ENCODE data around the gene GAREM1. TPM values are rescaled to one million over a fixed set of nuclear protein-coding genes. Genes with fewer than 3 reads are reported as not detected.
A peak's percentile ranks its signal among the peaks of the same experiment; 100 is the strongest.

GAREM1 gene
- total and polyA plus RNA-seq, 4 donors: 3.0 to 13.7 (median 8.5) TPM

GRCh38 chr18:32482117-32482516, 11.4 kb upstream of the GAREM1 start:
- ATAC-seq (ENCODE audit: insufficient read depth, low FRiP score) (no peak), DNase-seq (no peak)
- Histone ChIP-seq H3K9me3 (ENCODE audit: control insufficient read depth in 4 of 4, insufficient read depth in 3 of 4, low read length in 3 of 4) (peaks cover 0 to 2% (median 0%) of the 10 kb centered on the region in 4 donors), H3K27ac (ENCODE audit: low read depth in 1 of 2, low read length in 1 of 2) (no peak overlapping the region), H3K36me3 (ENCODE audit: control insufficient read depth in 4 of 4, insufficient read depth in 4 of 4, low read length in 4 of 4) (no peaks in the 10 kb centered on the region), H3K27me3 (ENCODE audit: control insufficient read depth in 3 of 3, insufficient read depth in 3 of 3, low read length in 2 of 3) (no peaks in the 10 kb centered on the region), H3K4me3 (no peak overlapping the region), H3K9ac (ENCODE audit: insufficient read depth in 1 of 2, low read length in 2 of 2) (no peak overlapping the region), H3K4me1 (ENCODE audit: control insufficient read depth in 5 of 5, insufficient read depth in 5 of 5, low read length in 5 of 5) (peaks cover 0 to 3% (median 0%) of the 10 kb centered on the region in 5 donors)
- TF ChIP-seq, protein P1, sequence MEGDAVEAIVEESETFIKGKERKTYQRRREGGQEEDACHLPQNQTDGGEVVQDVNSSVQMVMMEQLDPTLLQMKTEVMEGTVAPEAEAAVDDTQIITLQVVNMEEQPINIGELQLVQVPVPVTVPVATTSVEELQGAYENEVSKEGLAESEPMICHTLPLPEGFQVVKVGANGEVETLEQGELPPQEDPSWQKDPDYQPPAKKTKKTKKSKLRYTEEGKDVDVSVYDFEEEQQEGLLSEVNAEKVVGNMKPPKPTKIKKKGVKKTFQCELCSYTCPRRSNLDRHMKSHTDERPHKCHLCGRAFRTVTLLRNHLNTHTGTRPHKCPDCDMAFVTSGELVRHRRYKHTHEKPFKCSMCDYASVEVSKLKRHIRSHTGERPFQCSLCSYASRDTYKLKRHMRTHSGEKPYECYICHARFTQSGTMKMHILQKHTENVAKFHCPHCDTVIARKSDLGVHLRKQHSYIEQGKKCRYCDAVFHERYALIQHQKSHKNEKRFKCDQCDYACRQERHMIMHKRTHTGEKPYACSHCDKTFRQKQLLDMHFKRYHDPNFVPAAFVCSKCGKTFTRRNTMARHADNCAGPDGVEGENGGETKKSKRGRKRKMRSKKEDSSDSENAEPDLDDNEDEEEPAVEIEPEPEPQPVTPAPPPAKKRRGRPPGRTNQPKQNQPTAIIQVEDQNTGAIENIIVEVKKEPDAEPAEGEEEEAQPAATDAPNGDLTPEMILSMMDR (IDR thresholded peaks at IDR 0.05; ENCODE audit: control extremely low read depth, extremely low read depth): no peak
- WGBS, 2 donors: 80 to 82% methylated on average over 2 of the region's 2 CpGs

GRCh38 chr18:32480581-32480980, 9.9 kb upstream of the GAREM1 start:
- DNase-seq: peak in 1 of 3 donors; percentile 11

DNA sequence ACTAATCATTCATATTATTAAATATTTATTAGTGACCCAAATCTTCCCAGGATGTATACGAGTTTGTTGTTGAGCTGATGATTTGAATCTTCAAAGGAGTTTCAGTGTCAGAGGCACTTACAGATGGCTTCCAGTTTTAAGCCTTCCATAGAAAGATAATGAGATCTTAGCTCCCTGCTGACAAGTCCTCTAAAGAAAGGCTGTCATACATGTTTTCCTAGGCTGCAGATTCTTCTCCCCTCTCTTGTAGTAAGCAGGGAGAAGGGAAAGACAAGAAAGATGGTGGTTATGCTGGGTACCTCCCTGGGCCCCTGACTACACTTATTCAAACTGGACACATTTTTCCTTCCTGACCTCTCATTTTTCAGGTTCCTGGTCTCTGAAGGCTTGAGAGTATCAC, 8.1 kb upstream of the GAREM1 start:
- H3K9me3 ChIP-seq (ENCODE audit: control insufficient read depth in 4 of 4, insufficient read depth in 3 of 4, low read length in 3 of 4): peaks cover 0 to 2% (median 0%) of the 10 kb centered on the region in 4 donors
- no peak overlapping the region for H3K4me3 ChIP-seq
- H3K36me3 ChIP-seq (ENCODE audit: control insufficient read depth in 4 of 4, insufficient read depth in 4 of 4, low read length in 4 of 4): no peaks in the 10 kb centered on the region
- H3K27me3 ChIP-seq (ENCODE audit: control insufficient read depth in 3 of 3, insufficient read depth in 3 of 3, low read length in 2 of 3): no peaks in the 10 kb centered on the region
- peaks cover 0 to 3% (median 0%) of the 10 kb centered on the region in 5 donors for H3K4me1 ChIP-seq (ENCODE audit: control insufficient read depth in 5 of 5, insufficient read depth in 5 of 5, low read length in 5 of 5)
- H3K9ac ChIP-seq (ENCODE audit: insufficient read depth in 1 of 2, low read length in 2 of 2): no peak overlapping the region
- DNase-seq (no peak), ATAC-seq (ENCODE audit: insufficient read depth, low FRiP score) (no peak)
- 68 to 73% methylated on average over 1 of the region's 1 CpG for WGBS, 2 donors
- H3K27ac ChIP-seq (ENCODE audit: low read depth in 1 of 2, low read length in 1 of 2): no peak overlapping the region
- TF ChIP-seq, protein P1 (IDR thresholded peaks at IDR 0.05; ENCODE audit: control extremely low read depth, extremely low read depth): no peak

More at GRCh38 chr18:32480581-32480980, 9.9 kb upstream of the GAREM1 start:
- Histone ChIP-seq H3K36me3 (ENCODE audit: control insufficient read depth in 4 of 4, insufficient read depth in 4 of 4, low read length in 4 of 4) (no peaks in the 10 kb centered on the region), H3K9me3 (ENCODE audit: control insufficient read depth in 4 of 4, insufficient read depth in 3 of 4, low read length in 3 of 4) (peaks cover 0 to 2% (median 0%) of the 10 kb centered on the region in 4 donors), H3K9ac (ENCODE audit: insufficient read depth in 1 of 2, low read length in 2 of 2) (no peak overlapping the region), H3K4me1 (ENCODE audit: control insufficient read depth in 5 of 5, insufficient read depth in 5 of 5, low read length in 5 of 5) (peaks cover 0 to 3% (median 0%) of the 10 kb centered on the region in 5 donors), H3K27me3 (ENCODE audit: control insufficient read depth in 3 of 3, insufficient read depth in 3 of 3, low read length in 2 of 3) (no peaks in the 10 kb centered on the region), H3K27ac (ENCODE audit: low read depth in 1 of 2, low read length in 1 of 2) (no peak overlapping the region), H3K4me3 (no peak overlapping the region)
- 30 to 65% methylated on average over 1 of the region's 1 CpG for WGBS, 2 donors
- TF ChIP-seq, protein P1 (IDR thresholded peaks at IDR 0.05; ENCODE audit: control extremely low read depth, extremely low read depth): no peak
- no peak for ATAC-seq (ENCODE audit: insufficient read depth, low FRiP score)

GRCh38 chr18:32478317-32478716, 7.6 kb upstream of the GAREM1 start:
- no peak for DNase-seq
- no peak for ATAC-seq (ENCODE audit: insufficient read depth, low FRiP score)
- TF ChIP-seq, protein P1 (IDR thresholded peaks at IDR 0.05; ENCODE audit: control extremely low read depth, extremely low read depth): no peak
- peaks cover 0 to 3% (median 0%) of the 10 kb centered on the region in 5 donors for H3K4me1 ChIP-seq (ENCODE audit: control insufficient read depth in 5 of 5, insufficient read depth in 5 of 5, low read length in 5 of 5)
- WGBS, 2 donors: 65 to 82% methylated on average over 1 of the region's 1 CpG
- H3K9ac ChIP-seq (ENCODE audit: insufficient read depth in 1 of 2, low read length in 2 of 2): no peak overlapping the region
- no peaks in the 10 kb centered on the region for H3K36me3 ChIP-seq (ENCODE audit: control insufficient read depth in 4 of 4, insufficient read depth in 4 of 4, low read length in 4 of 4)
- H3K27ac ChIP-seq (ENCODE audit: low read depth in 1 of 2, low read length in 1 of 2): no peak overlapping the region
- no peak overlapping the region for H3K4me3 ChIP-seq
- no peaks in the 10 kb centered on the region for H3K27me3 ChIP-seq (ENCODE audit: control insufficient read depth in 3 of 3, insufficient read depth in 3 of 3, low read length in 2 of 3)
- H3K9me3 ChIP-seq (ENCODE audit: control insufficient read depth in 4 of 4, insufficient read depth in 3 of 4, low read length in 3 of 4): peaks cover 0 to 2% (median 0%) of the 10 kb centered on the region in 4 donors

Measured in lung (tissue), 12 donors.